HG03521 (cell line): ENCODE data around the gene LRRC7.

Source experiments
- ATAC-seq: cut with Tn5 transposase; IDR thresholded peaks from one replicate; pipeline ENCODE4 v1.9.1; 2021; ENCODE audit warnings: mild to moderate bottlenecking, moderate library complexity; ENCODE audit not compliant: unreplicated experiment

The LRRC7 gene

GRCh38 chr1:69587391-69587790 is 19.7 kb downstream of the LRRC7 start:
- no peak for ATAC-seq

- no peak for ATAC-seq
These were observed 22.1 kb downstream of the LRRC7 start for GRCh38 chr1:69589799-69590198.

GRCh38 chr1:69592341-69592740 is 24.6 kb downstream of the LRRC7 start:
- no peak for ATAC-seq

DNA sequence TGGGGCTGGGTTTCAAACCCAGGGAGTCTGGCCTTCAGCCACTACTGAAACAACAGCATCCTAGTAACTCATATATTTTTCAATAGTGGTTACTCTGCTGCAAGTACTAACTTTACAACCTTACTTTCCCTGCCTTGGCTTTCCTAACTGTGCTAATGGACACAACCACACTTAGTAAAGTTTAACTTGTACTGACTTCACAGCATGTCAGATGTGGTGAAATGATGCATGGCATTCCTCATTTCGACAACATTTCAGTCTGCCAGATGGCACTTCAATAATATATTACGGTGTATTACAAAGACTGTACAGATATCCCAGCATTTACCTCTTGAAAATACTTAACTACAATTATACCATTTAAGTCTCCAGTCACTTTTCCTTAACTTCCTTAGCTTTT is 27.8 kb downstream of the LRRC7 start:
- no peak for ATAC-seq

DNA sequence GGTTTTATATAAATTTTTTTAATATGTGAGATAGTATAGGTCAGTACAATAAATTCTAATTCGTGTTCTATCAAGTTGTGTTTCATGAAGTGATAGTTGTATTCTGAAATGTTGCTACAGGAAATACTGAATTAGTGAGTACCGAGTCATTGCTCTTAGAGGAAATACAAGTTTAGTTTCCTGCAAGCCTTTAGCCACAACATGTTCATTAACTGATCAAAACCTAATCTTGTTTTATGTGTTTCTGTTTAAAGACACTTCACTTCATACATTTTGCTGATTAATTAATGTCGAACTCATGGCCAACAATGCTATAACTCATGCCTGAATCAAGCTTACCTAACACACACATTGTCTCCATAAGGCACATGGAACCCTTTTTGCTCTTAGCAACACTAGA is 43.6 kb downstream of the LRRC7 start:
- ATAC-seq: no peak

- ATAC-seq: no peak
These were observed 45.7 kb downstream of the LRRC7 start for GRCh38 chr1:69613414-69613813.

- no peak for ATAC-seq
These were observed 71.0 kb downstream of the LRRC7 start for GRCh38 chr1:69638673-69639072.

DNA sequence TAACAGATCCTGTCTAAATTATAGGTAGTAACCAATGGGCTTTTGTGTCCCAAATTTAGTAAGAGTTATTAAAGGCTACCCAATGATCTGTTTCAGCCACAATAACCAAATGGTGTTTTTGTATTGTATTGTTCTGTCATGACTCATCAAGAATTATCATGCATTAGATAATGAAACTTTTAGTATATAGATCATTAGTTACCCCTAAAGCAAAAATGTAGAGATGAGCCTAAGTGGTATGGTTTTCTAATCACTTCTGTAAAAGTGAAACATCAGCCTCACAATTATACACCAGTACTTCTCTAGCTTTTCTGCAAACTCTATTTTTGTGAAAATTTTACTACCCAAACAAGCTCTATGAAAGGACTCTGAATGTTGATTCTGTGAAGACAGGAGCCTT is 71.4 kb downstream of the LRRC7 start:
- no peak for ATAC-seq

DNA sequence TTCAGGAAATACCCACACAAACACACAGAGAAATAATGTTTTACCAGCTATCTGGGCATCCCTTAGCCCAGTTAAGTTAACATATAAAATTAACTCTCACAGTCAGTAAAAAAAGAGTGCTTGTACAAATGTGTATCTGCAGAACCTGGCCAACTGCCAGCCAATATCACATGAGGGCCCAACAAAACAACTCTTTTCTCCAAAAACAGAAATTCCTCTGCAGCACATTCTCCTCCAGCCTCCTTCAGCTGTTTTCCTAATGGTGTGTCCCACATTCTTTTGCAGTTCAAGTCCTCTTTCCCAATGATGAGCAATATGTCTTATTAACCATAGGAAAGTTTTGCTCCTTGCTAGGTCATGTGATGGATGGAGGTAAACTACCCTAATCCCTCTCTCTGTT is 75.5 kb downstream of the LRRC7 start:
- ATAC-seq: no peak

- ATAC-seq: no peak
These were observed 77.8 kb downstream of the LRRC7 start for GRCh38 chr1:69645477-69645876.

GRCh38 chr1:69648486-69648885 is 80.8 kb downstream of the LRRC7 start:
- ATAC-seq: no peak

DNA sequence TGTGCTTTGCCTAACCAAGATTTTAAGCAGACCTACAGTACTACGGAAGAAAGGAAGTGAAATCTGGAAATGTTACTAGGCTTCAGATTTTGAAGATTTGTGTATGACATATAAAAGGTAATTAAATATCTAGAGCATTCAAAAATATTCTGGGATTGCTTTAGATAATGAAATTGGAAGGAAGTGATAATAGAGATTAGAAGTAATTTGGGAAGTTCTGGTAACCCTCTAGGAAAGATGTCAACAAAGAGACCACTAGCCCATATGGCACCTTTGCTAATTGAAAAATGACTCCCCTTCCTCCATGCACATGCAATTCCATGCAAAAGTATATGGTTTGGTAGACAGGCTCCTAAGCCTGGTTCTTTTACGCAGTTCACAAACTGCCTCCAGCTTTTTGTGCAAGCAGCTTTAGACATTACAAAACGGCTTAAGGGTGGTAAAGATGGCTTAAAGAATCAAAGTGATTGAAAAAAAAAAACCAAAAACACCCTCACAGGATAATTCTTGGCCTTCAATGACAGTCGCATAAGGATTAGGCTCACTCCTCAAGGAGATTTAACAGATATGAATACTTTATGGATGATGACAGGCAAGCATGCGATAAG is 81.8 kb downstream of the LRRC7 start:
- ATAC-seq: no peak

GRCh38 chr1:69650779-69651178 is 83.1 kb downstream of the LRRC7 start:
- ATAC-seq: no peak

DNA sequence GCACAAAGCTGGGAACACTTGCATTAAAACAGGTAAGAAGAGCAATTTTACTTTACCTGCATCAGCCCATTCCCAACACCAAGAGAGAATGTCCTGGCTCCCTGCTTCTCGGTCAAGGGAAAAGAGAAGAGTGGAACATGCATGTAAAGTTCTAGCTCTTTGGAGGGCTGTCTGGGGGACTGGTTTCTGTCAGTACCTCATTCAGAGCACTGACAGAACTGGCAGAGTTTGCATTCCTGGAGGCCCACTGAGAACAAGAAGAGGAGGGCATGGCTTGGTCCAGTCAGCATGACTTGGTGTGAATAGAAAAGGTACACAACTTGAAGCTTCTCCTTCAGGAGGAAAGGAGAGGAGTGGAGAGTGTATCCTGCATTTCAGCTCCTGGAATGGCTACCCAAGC is 83.9 kb downstream of the LRRC7 start:
- ATAC-seq: no peak

- ATAC-seq: no peak
These were observed 90.2 kb downstream of the LRRC7 start for GRCh38 chr1:69657971-69658370.

- ATAC-seq: no peak
These were observed 94.0 kb downstream of the LRRC7 start for GRCh38 chr1:69661686-69662085.

DNA sequence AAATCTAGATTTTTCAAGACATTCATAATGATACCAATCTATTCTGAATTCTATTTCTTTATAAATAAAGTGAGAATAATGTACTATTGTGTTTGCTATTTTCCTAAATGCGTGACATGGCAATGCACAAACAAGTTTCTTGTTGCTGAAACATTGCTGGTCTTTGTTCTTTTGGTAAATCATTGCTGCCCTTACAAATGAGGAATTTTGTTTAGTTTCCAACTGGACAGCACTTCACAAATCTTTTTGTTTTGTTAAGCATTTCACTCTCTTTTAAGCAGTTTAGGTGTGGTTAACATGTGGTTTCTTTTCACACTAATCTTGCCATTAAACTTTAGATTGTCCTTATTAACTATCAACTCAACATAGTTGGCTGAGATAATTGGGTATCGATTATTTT is 94.6 kb downstream of the LRRC7 start:
- ATAC-seq: no peak

DNA sequence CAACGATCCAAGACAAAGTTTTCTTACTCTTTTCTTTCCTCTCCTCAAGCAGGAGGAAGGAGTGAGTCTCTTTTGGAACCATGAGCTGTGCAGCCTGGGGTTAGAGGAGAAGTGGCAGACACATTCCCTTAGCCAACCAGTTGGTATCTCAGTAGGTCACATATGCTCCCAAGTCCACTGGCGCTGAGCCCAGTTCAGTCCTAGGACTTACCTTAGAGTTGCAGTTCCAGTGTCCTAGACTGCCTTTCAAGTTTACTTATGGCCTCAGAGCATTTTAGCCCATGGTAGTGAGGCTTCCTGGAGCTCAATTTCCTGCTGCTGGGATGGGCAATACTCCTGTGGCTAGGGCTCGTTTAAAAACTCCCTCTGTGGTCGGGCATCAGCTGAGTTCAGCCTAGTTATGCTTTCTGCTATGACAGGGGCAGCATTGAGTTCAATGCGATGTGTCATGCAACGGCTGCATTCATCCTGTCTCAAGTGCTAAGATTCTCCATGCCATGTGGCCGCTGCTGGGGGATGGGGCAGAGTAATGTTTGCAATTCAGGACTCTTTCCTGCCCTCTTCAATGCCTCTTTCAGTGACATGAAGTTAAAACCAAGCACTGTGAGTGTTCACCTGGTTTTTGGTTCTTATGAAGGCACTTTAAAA is 103.8 kb downstream of the LRRC7 start:
- no peak for ATAC-seq

DNA sequence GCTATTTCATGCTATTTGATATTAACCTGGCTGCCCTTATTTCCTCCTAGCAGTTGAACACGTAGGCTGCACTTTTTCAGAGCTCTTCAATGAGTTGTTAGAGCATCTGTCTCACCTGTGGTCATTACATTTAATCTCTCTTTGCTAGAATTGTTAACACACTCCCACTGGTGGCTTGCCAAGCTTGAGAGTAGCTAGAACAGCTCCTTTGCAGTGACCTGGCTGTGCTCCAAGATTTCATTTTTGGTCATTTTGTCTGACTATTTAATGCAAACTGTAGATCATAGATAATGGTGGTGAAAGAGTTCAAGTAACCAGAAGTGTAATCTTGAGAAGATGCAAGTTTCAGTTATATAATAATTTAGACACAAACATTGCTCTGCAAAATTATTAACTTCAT is 105.6 kb downstream of the LRRC7 start:
- ATAC-seq: no peak

GRCh38 chr1:69679965-69680364 is 112.2 kb downstream of the LRRC7 start:
- no peak for ATAC-seq

- ATAC-seq: no peak
These were observed 118.8 kb downstream of the LRRC7 start for GRCh38 chr1:69686367-69686984.

GRCh38 chr1:69688193-69688592 is 120.5 kb downstream of the LRRC7 start:
- no peak for ATAC-seq

- no peak for ATAC-seq
These were observed 123.5 kb downstream of the LRRC7 start for GRCh38 chr1:69691179-69691578.
